Caco-2 (cell line): Measurements from ENCODE around the gene ELMOD2. TPM values are rescaled to one million over a fixed set of nuclear protein-coding genes. Genes with fewer than 3 reads are reported as not detected.
"Not testable (repeated sequence)": the region's sequence is repeated elsewhere in the genome, so short reads cannot be mapped to it uniquely, and the experiment has no call there.

Experiments used
- BruUV-seq: library from RNA; stranded (reverse); fragments of 400-500 nt; replicated peaks from 2 replicates; lab custom pipeline; 2021; lab: Mats Ljungman, UMichigan
- CTCF ChIA-PET: fragments of 300-600 bp; sonication (Branson Sonifier 250); formaldehyde crosslinking; loops from one replicate; lab custom pipeline; 2022; ENCODE audit warnings: antibody characterized with exemption; lab: Charles Lee
- POLR2A ChIA-PET: fragments of 300-600 bp; sonication (Branson Sonifier 250); formaldehyde crosslinking; loops from one replicate; lab custom pipeline; 2022; ENCODE audit warnings: antibody characterized with exemption; lab: Charles Lee
- DNase-seq, 2 experiments: peaks; one replicate each; pipeline versions ENCODE4 v3.0.0 to v3.0.0-alpha.2; 2020 to 2022
- H3K27me3 ChIP-seq: replicated peaks from 2 replicates; pipeline ENCODE4 v1.6.0; 2011; ENCODE audit warnings: low read length; ENCODE audit not compliant: control insufficient read depth, insufficient read depth
- H3K36me3 ChIP-seq: 2 replicates; pipeline ENCODE4 v1.5.1; 2011; ENCODE audit warnings: low read length; ENCODE audit not compliant: control insufficient read depth, insufficient read depth
- H3K4me1 ChIP-seq: fragments of 250-450 bp; sonication (Bioruptor Pico); 2 replicates; pipeline ENCODE4 v1.5.1; 2020; ENCODE audit warnings: mild to moderate bottlenecking
- H3K4me3 ChIP-seq: 2 replicates; pipeline ENCODE4 v1.5.1; 2011; ENCODE audit warnings: low read depth, mild to moderate bottlenecking, control low read depth, low read length
- H3K9me3 ChIP-seq: fragments of 250-450 bp; sonication (Bioruptor Pico); 2 replicates; pipeline ENCODE4 v1.5.1; 2020; ENCODE audit warnings: mild to moderate bottlenecking, moderate library complexity
- H3K27ac Mint-ChIP-seq: one replicate; pipeline ENCODE4 v1.8.0; 2022; ENCODE audit warnings: mixed read lengths; ENCODE audit not compliant: unreplicated experiment
- H3K27me3 Mint-ChIP-seq: one replicate; pipeline ENCODE4 v1.8.0; 2022; ENCODE audit warnings: mixed read lengths; ENCODE audit not compliant: insufficient read depth, unreplicated experiment
- H3K36me3 Mint-ChIP-seq: one replicate; pipeline ENCODE4 v1.8.0; 2022; ENCODE audit warnings: mild to moderate bottlenecking, mixed read lengths; ENCODE audit not compliant: insufficient read depth, unreplicated experiment
- H3K4me1 Mint-ChIP-seq: one replicate; pipeline ENCODE4 v1.8.0; 2022; ENCODE audit warnings: low read depth, mixed read lengths; ENCODE audit not compliant: unreplicated experiment
- H3K4me3 Mint-ChIP-seq: one replicate; pipeline ENCODE4 v1.8.0; 2022; ENCODE audit warnings: mild to moderate bottlenecking, moderate library complexity, mixed read lengths; ENCODE audit not compliant: unreplicated experiment
- H3K9me3 Mint-ChIP-seq: one replicate; pipeline ENCODE4 v1.8.0; 2022; ENCODE audit warnings: mixed read lengths; ENCODE audit not compliant: unreplicated experiment
- intact Hi-C: fragments of 100-400 bp; cut with micrococcal nuclease; formaldehyde crosslinking; loops from one replicate; pipeline ENCODE4 v1.10.0; 2022; ENCODE audit not compliant: unreplicated experiment
- total RNA-seq: library from RNA; stranded (reverse); gene quantifications from 2 replicates; pipeline ENCODE4 v1.2.3, GENCODE V29; 2022
- TF ChIP-seq, protein P1 (sequence below), 2 experiments: fragments of 200-600 bp in 1 of 2; IDR thresholded peaks; 1 replicate in 1 of 2; 2 replicates in 1 of 2; pipeline versions ENCODE4 v1.5.1 to v1.8.0; 2011 to 2022; ENCODE audit warnings: antibody characterized with exemption in 1 of 2, control low read depth in 1 of 2, inconsistent platforms in 1 of 2, low read depth in 1 of 2, low read length in 1 of 2, mild to moderate bottlenecking in 1 of 2, moderate library complexity in 1 of 2; ENCODE audit not compliant: insufficient read depth in 1 of 2, severe bottlenecking in 1 of 2, unreplicated experiment in 1 of 2

Gene ELMOD2
- total RNA-seq, 1 experiment from 2014 or later, result 28.1 TPM

DNA sequence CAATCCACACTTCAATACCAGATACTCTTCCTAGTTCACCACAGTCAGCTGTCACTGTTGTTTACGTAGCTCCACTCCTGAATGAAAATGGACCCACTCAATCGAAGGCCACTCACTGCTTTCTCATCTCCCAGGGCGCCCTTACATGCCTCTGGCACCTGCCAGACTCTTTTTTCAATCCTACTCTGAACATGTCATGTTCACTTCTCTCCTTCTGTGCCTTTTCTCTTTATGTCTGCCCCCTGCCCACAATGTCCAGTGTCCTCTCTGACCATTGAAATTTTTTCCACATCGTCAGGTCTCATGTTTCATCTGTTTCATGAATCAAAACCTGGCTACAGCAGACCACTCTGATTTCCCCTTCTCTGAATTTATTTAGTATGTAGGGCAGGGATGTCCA lies 24.6 kb upstream of the ELMOD2 start:
- Mint-ChIP-seq H3K36me3 (peaks cover 4% of the 10 kb centered on the region), H3K27me3 (peaks cover 30% of the 10 kb centered on the region)
- BruUV-seq, result no TSS peak

DNA sequence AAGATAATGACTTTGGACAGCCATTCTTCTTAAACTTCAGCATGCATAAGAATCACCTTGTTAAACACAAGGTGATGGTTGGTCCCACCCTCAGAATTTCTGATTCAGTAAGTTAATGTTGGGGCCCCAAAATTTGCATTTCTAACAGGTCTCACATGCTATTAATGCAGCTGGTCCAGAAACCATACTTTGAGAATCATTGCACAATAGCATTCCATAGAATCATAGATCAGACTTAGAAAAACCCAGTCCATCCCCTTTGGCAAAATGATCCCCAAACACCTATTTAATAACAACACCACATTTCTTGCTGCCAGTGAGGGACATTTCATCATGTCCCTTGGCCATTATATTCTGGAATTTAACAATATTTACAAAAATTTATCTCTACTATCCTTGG lies 19.7 kb upstream of the ELMOD2 start:
- DNase-seq, result no peak
- H3K36me3 Mint-ChIP-seq, result no peaks in the 10 kb centered on the region
- H3K4me1 ChIP-seq, result no peaks in the 10 kb centered on the region
- peaks cover 29% of the 10 kb centered on the region for H3K27me3 Mint-ChIP-seq
- H3K27me3 ChIP-seq, result no peaks in the 10 kb centered on the region; the same call in none of the 2 replicates
- no peak overlapping the region for H3K27ac Mint-ChIP-seq
- TF ChIP-seq, protein P1, sequence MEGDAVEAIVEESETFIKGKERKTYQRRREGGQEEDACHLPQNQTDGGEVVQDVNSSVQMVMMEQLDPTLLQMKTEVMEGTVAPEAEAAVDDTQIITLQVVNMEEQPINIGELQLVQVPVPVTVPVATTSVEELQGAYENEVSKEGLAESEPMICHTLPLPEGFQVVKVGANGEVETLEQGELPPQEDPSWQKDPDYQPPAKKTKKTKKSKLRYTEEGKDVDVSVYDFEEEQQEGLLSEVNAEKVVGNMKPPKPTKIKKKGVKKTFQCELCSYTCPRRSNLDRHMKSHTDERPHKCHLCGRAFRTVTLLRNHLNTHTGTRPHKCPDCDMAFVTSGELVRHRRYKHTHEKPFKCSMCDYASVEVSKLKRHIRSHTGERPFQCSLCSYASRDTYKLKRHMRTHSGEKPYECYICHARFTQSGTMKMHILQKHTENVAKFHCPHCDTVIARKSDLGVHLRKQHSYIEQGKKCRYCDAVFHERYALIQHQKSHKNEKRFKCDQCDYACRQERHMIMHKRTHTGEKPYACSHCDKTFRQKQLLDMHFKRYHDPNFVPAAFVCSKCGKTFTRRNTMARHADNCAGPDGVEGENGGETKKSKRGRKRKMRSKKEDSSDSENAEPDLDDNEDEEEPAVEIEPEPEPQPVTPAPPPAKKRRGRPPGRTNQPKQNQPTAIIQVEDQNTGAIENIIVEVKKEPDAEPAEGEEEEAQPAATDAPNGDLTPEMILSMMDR (IDR thresholded peaks at IDR 0.05; ENCODE audit: insufficient read depth in 1 of 2, low read depth in 1 of 2, low read length in 1 of 2, severe bottlenecking in 1 of 2, unreplicated experiment in 1 of 2), result no peak
- no peak overlapping the region for H3K4me3 ChIP-seq
- H3K4me3 Mint-ChIP-seq, result no peak overlapping the region
- H3K36me3 ChIP-seq, result no peaks in the 10 kb centered on the region
- no TSS peak for BruUV-seq
- H3K9me3 Mint-ChIP-seq, result peaks cover 4% of the 10 kb centered on the region
- no peaks in the 10 kb centered on the region for H3K4me1 Mint-ChIP-seq
- no peaks in the 10 kb centered on the region for H3K9me3 ChIP-seq
- intact Hi-C loops, result no loop called here
- POLR2A ChIA-PET, result no interaction called here
- CTCF ChIA-PET, result no interaction called here

More for the DNA sequence above, 24.6 kb upstream of the ELMOD2 start:
- DNase-seq, result no peak
- no peaks in the 10 kb centered on the region for H3K36me3 ChIP-seq
- Mint-ChIP-seq H3K27ac (no peak overlapping the region), H3K4me1 (no peaks in the 10 kb centered on the region), H3K9me3 (no peaks in the 10 kb centered on the region), H3K4me3 (no peak overlapping the region)
- H3K9me3 ChIP-seq, result no peaks in the 10 kb centered on the region
- ChIA-PET POLR2A (no interaction called here), CTCF (no interaction called here)
- intact Hi-C loops, result no loop called here
- TF ChIP-seq, protein P1 (IDR thresholded peaks at IDR 0.05; ENCODE audit: insufficient read depth in 1 of 2, low read depth in 1 of 2, low read length in 1 of 2, severe bottlenecking in 1 of 2, unreplicated experiment in 1 of 2), result no peak
- H3K27me3 ChIP-seq, result peaks cover 1% of the 10 kb centered on the region
- H3K4me1 ChIP-seq, result no peaks in the 10 kb centered on the region
- H3K4me3 ChIP-seq, result no peak overlapping the region

DNA sequence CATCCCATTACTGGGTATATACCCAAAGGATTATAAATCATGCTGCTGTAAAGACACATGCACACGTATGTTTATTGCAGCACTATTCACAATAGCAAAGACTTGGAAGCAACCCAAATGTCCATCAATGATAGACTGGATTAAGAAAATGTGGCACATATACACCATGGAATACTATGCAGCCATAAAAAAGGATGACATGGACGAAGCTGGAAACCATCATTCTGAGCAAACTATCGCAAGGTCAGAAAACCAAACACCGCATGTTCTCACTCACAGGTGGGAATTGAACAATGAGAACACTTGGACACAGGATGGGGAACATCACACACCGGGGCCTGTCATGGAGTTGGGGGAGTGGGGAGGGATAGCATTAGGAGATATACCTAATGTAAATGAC lies 10.2 kb upstream of the ELMOD2 start:
- H3K9me3 Mint-ChIP-seq, result not testable (repeated sequence)

DNA sequence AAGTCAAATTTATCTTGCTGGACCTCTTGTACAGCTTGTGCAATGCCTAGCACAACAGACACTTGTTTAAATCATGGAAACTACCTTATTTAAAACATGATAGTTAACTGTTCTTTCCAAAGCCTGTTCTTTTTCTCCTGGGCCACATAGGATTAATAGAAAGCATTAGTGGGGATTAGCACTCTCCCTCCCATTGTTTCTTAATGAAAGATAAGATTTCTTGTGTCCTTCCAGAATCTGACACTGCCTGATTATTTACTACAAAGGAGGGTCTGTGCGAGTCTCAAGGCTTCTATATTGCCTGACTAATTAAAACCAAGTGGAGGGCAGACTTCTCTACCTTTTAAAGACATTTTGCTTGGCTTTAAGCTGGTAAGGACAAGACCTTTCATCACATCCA lies 8.5 kb upstream of the ELMOD2 start:
- no peaks in the 10 kb centered on the region for H3K4me1 ChIP-seq
- H3K4me1 Mint-ChIP-seq, result no peaks in the 10 kb centered on the region
- H3K9me3 Mint-ChIP-seq, result no peaks in the 10 kb centered on the region
- no peaks in the 10 kb centered on the region for H3K36me3 Mint-ChIP-seq
- no peaks in the 10 kb centered on the region for H3K36me3 ChIP-seq
- peaks cover 6% of the 10 kb centered on the region for H3K27me3 Mint-ChIP-seq
- no TSS peak for BruUV-seq
- no peaks in the 10 kb centered on the region for H3K27me3 ChIP-seq
- no peak overlapping the region for H3K4me3 ChIP-seq
- no peak for DNase-seq
- intact Hi-C loops, result no loop called here
- no peak overlapping the region for H3K27ac Mint-ChIP-seq
- CTCF ChIA-PET, result no interaction called here
- POLR2A ChIA-PET, result no interaction called here
- no peak overlapping the region for H3K4me3 Mint-ChIP-seq
- H3K9me3 ChIP-seq, result no peaks in the 10 kb centered on the region
- TF ChIP-seq, protein P1 (IDR thresholded peaks at IDR 0.05; ENCODE audit: insufficient read depth in 1 of 2, low read depth in 1 of 2, low read length in 1 of 2, severe bottlenecking in 1 of 2, unreplicated experiment in 1 of 2), result no peak

More for the DNA sequence above, 10.2 kb upstream of the ELMOD2 start:
- H3K4me1 ChIP-seq, intact Hi-C loops, H3K4me1 Mint-ChIP-seq, BruUV-seq, CTCF ChIA-PET, H3K4me3 Mint-ChIP-seq, H3K36me3 Mint-ChIP-seq, H3K27me3 ChIP-seq, H3K9me3 ChIP-seq, H3K4me3 ChIP-seq, H3K27ac Mint-ChIP-seq, DNase-seq, H3K36me3 ChIP-seq, POLR2A ChIA-PET: not testable (repeated sequence)
- peaks cover 18% of the 10 kb centered on the region for H3K27me3 Mint-ChIP-seq
